HG03175 (cell line): ENCODE results near the gene CACHD1.
"Not testable (repeated sequence)": the region's sequence is repeated elsewhere in the genome, so short reads cannot be mapped to it uniquely, and the experiment has no call there.

Experiments
- ATAC-seq: cut with Tn5 transposase; IDR thresholded peaks from one replicate; pipeline ENCODE4 v1.9.1; 2021; ENCODE audit warnings: mild to moderate bottlenecking, moderate library complexity; ENCODE audit not compliant: unreplicated experiment

Gene CACHD1

GRCh38 chr1:64581135-64581842 lies 111.4 kb downstream of the CACHD1 start:
- no peak for ATAC-seq

DNA sequence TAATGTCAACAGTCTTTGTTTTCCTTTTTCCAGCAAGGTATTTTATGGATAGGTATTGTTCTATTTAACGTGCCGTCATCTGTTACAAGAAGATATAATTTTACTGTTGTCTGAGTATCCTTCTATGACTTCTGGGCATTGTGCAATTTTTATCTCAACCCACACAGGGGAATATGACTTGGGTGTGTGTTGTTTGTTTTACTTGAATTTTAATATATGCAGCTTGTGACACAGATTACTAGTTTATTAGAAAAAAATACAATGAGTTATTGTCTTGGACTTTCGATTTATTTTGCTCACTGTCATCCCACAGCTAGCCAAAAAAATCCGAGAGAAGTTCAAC lies 111.9 kb downstream of the CACHD1 start:
- ATAC-seq: no peak

GRCh38 chr1:64584479-64584878 lies 114.5 kb downstream of the CACHD1 start:
- ATAC-seq: no peak

DNA sequence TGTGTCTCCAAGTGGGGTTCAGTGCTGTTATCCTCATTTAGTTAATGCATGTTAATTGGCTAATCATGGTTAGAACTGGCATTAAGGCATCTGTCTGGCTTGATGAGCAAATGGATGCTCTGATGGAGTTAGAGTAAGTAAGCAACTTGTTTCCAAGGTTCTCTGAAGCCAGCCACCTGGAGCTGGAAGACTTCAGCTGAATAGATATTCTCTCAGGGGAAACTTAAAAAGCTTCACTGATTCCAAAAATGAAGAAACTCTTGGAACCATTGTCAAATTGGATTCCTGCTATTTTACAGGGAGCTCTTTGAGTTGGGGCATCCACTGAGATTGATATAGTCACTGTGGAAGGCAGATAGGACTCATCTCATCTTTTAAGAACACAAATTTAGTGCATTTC lies 118.9 kb downstream of the CACHD1 start:
- ATAC-seq: no peak

GRCh38 chr1:64590316-64590715 lies 120.4 kb downstream of the CACHD1 start:
- no peak for ATAC-seq

DNA sequence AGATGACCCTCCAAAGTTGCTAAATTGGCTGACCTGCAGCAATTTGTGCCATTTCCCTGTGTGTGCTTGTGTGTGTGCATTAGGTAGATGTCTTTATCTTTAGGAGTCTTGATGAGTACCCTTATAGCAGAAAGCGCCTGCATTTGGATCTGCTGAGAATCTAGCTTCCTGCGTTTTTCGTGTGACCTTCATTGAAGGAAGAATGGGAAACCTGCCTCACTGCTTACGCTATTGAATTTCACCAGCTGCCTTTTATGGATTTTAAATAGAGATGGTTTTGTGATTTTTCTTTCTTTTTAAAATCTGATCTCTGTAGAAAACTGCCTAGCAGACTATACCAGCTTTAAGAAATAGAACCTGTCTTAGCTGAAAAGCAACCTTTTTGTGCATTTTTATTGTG lies 124.5 kb downstream of the CACHD1 start:
- ATAC-seq: no peak

DNA sequence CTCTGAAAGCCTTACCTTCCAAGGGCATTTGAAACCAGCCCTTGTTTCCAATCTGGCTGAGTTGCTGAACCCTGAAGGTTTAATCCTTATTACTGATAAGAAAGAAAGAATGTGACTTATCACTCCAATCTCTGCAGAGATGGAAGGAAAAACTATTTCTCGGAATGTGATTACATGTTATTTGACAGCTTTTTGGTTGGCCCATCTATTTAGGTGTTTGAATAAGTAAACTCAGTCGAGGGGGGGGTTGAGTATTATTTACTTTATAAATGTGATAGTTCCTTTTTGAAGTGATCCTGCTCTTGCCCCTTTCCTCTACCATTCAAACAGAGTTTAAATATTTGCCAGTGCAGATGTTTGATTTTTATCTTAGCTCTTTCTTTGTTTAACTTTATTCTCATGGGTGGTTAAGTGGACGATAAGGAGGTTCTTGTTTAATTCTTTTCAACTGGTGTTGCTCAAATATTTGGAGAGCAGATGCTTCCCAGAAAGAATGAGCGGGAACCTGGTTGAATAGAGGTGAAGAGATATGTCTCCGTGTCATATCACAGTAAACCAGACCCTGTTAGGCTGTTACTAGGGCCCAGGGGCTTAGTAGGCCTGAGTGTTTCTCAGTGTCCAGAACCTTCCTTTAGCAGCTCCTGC lies 126.1 kb downstream of the CACHD1 start:
- no peak for ATAC-seq

DNA sequence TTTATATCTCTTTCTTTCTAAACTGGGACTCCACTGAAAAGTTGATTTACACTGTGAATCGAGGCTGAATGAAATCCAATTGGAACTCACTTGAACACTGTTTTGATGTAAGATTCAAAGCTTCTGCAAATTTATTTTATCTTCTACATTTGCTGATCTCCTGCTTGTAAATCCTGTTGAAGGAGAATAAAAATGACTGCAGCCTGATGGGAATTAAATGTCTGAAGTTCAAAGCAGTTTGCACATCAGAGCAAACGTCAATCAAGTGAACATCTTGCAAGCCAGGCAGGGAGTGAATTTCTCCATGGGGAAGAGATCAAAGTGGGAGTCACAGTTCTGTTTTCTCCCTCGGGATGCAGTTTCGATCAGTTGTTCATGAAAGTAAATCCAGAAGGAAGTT lies 127.2 kb downstream of the CACHD1 start:
- ATAC-seq: no peak

DNA sequence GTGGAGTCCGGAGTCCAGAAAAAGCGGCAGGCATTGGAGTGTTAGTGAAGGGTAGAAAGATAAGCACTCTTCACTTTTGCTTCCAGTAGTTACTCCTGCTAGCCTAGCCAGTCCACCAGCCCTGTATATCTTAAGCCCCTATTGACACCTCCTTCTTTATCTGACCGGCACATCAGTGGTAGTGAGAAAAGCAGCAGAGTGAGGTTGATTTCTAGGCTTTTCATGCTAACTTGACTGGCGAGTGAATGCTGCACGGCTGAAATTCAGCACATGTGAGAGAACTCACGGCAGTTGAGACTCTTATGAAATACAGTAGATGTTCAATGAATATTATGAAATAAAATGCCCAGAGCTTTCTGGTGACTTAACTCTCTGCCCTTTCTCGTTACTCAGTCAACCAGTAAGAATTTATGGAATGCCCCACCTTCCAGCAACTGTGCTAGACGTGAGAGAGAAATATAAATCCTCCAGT lies 128.2 kb downstream of the CACHD1 start:
- ATAC-seq: no peak

DNA sequence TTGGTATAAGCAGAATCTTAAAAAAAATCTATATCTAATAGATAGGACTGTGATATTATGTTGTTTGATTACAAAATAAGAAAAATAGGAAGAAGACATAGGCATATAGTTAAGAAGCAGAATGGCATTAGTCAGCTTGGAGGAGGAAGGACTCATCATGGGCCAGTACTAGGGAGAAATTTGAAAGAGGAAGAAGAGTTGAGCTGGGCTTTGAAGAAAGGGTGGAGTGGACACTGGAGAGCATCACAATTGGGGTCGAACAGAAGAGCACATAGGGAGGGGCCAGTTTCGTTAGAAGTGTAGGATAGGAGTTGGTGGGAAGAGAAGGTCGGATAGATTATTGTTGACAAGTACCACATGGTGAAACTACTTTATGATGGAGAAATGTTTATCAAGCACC lies 129.3 kb downstream of the CACHD1 start:
- ATAC-seq: no peak

DNA sequence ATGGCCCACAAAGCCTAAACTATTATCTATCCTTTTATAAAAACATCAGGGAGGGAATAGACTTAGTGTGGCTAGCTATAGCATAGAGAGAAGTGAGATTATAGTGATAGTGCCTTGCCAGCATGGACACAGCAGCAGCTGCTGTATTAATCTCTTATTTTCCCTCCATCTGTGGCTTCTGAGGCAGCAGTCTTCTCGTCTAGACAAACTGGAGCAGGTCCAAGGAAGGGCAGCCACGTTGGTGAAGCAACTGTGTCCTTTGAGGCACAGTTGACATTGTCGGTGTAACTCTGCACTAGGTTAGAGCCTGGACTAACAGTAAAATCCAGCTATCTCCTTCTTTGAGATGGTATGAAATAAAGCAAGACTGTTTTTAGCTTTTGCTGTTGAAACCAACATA lies 131.3 kb downstream of the CACHD1 start:
- no peak for ATAC-seq

DNA sequence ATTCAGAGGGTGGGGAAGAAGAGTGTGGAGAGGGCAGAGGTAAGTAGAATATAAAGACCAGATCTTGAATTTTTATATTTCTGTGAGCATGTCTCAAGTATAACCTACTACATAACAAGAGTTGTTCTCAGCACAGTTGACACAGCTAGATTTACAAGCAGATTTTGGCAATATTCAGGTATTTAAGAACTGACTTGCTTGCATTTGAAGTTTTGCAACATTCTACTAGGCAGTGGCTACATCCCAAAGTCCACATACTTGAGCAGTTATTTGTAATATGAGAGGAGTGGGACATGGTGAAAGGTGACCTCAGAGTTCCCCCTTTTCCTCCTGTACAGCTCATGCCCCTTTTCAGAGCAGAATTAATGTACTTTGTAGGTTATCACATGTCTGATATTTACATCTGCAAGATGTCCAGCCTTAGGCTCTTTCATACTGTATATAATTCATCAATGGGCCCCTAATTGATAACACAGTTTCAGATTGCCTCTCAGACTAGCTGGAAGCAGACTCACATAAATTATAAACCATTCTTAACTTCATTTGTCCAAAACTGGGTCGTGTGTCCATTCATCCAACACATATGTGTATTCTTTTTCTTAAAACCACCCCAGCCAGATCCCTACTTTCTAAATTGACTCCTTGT lies 138.2 kb downstream of the CACHD1 start:
- ATAC-seq: no peak

DNA sequence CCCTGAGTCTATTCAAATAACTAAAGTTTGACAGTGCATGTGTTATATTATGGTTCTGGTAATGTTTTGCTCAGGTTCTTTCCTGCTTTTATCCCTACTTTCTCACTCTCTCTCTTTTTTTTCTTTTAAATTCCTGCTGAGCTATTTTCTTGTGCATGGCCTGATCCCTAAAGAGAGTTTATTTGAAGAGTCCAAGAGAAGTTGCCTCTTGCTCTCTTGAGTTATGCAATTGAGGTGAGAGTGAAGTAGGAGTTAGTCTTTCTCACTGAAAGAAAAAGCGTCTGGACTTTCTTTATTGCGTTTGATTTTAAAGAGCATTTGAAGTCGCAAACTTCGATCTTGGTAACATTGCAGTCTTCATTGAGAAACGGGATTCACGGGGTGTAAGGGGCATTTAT lies 138.7 kb downstream of the CACHD1 start:
- no peak for ATAC-seq

DNA sequence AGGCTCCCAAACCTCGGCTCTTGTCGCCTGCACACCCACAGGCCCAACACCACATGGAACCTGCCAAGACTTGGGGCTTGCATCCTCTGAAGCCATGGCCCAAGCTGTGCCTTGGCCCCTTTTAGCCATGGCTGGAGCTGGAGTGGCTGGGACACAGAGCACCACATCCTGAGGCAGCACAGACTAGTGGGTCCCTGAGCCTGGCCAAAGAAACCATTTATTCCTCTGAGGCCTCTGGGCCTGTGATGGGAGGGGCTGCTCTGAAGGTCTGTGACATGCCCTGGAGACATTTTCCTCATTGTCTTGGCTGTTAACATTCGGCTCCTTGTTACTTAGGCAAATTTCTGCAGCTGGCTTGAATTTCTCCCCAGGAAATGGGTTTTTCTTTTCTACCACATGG lies 141.0 kb downstream of the CACHD1 start:
- ATAC-seq: not testable (repeated sequence)

GRCh38 chr1:64616039-64616438 lies 146.1 kb downstream of the CACHD1 start:
- ATAC-seq: no peak

GRCh38 chr1:64623750-64624191 lies 153.8 kb downstream of the CACHD1 start:
- ATAC-seq: no peak

- ATAC-seq: no peak
These were observed 154.3 kb downstream of the CACHD1 start for GRCh38 chr1:64624218-64624713.

DNA sequence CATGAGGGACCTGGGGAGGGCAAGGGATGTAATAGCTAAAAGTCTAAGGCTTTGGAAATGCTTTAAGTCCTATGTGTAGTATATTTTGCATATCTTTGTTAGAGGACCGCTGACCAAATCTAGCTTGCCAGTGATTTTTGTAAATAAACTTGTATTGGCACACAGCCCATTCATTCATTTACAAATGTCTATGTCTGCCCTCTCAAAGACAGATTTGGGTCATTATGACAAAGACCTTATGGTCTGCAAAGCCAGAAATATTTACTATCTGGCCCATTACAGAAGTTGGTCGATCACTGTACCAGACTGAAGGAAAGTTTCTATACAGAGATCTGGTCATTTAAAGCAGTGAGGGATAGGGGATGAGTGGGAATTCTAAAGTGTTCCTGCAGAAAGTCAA lies 154.9 kb downstream of the CACHD1 start:
- no peak for ATAC-seq

DNA sequence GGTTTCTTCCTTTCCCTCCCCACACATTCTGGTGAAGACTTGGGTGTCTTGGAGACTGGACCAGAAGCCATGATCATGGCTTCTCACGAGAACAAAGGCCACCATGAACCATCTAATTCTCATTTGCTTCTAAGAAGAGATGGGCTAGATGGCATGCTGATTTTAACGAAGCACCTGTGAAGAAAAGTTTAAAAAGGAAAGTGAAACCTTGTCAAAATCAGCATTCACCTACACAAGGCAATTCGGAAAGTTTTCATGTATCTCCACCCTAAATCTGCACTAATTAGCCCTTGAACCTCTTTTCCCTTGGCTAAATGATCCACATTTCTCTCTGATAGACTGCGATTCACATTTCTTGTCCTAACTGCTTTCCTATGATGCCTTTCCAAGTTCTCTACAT lies 160.7 kb downstream of the CACHD1 start:
- no peak for ATAC-seq

GRCh38 chr1:64631346-64632034 lies 161.6 kb downstream of the CACHD1 start:
- no peak for ATAC-seq

- no peak for ATAC-seq
These were observed 163.0 kb downstream of the CACHD1 start for GRCh38 chr1:64632936-64633335.
